ENCODE measurements around the gene EPB41L2.
"Not testable (repeated sequence)": the region's sequence is repeated elsewhere in the genome, so short reads cannot be mapped to it uniquely, and the experiment has no call there.

Gene EPB41L2

DNA sequence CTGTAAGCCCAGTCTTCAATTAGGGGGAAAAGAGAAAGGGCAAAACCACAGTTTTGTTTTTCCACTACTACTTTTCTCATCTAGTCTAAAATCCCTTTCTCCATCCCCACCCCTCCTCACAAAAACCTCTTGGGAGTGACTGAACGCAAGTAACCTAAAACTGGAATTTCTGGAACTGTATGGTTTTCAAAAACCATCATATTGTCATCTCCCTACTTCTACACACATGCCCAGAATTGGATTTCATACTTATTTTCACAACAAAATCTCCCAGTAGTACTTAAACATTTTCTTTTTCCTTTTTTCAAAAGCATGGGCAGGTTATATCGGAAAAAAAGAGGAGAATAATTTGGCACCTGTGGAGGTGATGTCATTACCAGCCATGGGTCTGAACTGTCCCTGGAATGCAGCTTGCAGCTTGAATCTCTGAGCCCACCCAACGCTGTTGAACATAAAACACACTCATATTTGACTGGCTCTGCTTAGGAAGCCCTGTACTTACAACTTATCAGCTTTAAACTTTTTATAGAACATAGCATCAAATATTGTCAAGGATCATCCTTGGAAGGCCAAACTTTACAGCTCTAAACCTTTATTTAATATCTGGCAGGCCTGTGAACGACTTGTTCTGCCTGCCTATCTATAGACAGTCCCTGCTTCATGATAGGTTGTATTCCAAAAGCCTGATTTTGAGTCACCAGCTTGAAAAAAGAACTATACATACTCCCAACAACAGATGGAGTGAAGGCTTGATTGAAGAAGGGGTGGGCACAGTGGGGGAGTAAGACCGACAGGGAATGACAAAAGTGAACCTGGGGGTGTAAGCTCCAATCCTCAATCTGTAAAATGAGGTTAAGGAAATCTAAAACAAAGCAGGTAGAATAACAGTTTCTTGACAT is 59.3 kb downstream of the EPB41L2 start:
- no peak for DNase-seq (ENCODE audit: low read depth)

DNA sequence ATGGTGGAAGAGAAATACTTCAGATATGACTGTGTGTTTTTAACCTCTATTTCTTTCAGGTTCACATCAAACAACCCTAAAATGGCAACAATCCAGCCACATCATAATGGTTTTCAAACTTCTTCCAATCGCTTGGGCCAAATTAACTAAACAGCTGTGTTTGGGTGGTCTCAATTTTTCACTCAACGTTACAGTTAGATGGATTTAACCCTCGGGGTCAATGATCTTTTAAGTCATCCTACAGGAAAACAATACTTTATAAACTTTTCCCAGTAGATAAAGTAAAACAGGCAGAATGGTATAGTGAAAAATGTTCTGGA is 60.4 kb downstream of the EPB41L2 start:
- DNase-seq (ENCODE audit: low read depth): no peak

- DNase-seq (ENCODE audit: low read depth): no peak
These were observed 60.9 kb downstream of the EPB41L2 start for GRCh38 chr6:131001945-131002660.

- DNase-seq (ENCODE audit: low read depth): no peak
These were observed 61.8 kb downstream of the EPB41L2 start for GRCh38 chr6:131001111-131001736.

- no peak for DNase-seq (ENCODE audit: low read depth)
These were observed 62.5 kb downstream of the EPB41L2 start for GRCh38 chr6:131000544-131000943.

DNA sequence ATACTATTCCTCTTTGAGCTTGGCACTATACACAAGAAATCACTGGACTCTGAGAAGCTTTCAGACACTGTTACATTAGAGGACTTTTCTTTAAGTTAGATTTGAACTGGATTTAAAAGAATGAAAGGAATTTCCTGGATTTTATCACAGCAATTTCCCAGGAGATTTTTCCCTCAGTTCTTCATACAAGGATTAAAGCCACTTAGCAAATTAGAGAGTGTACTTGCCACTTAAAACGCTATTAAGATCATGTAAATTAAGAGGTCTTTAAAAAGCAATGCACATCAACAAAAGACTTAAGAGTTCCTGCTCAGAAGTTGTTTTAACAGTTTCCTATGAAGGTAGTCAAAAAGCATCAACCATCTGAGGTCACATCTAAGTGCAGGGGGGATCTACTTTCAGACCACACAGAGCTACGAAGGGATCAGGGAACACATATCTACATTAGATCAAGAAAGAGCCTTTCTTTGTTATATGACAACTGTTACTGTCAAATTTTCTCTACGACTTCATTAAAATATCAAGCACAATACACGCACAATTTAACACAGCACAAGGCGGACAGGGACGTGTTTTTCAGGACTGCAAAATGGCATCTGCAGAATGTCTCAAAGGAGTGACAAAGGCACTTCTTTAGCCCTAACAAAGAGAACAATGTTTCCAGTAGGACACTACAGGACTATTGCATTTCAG is 65.8 kb downstream of the EPB41L2 start:
- no peak for DNase-seq (ENCODE audit: low read depth)

DNA sequence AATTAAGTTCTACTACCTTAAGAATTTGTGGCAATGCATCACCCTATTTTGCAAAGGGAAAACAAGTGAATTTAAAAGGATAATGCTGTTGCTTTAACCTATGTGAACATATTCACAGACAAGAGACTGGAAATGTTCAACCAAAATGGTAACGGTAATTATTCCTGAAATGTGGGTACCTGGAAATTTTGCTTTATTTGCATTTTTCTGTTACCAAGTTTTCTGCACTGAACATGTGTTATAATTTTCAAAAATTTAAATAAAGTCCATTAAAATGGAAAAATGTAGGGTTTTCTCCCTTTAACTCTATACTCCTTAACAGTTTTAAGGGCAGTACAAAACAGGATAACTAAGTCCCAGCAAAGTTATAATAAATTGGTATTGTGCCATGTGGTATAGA is 66.4 kb downstream of the EPB41L2 start:
- DNase-seq (ENCODE audit: low read depth): no peak

DNA sequence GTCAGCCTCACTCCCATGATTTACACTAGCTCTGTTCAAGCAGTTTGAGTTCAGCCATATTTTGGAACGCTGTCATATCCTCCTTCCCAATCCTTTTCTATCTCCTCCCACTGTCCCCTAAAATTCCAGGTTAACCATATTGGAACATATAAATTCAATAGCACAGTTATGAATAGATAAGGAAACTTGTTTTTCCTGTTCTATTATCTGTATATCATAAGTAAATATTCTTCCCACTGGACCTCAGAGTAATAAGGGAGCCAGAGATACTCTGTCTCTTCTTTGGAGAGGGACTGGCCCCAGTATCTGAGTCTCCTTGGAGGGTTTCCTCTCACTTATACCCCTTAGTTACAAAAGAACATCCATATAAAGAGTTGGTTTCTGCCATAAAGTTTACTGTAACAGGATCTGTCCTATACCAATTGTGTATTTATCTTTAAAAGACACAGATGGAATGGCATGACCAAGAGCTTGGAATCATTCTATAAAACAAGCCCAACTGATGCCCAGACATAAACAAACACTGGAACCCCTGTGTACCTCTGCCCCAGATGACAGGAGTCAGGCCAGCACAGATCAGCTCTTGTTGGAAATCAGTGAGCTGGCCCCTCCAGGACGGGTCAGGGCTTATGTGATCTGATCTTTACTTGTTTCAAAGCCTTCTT is 67.1 kb downstream of the EPB41L2 start:
- DNase-seq (ENCODE audit: low read depth): no peak

DNA sequence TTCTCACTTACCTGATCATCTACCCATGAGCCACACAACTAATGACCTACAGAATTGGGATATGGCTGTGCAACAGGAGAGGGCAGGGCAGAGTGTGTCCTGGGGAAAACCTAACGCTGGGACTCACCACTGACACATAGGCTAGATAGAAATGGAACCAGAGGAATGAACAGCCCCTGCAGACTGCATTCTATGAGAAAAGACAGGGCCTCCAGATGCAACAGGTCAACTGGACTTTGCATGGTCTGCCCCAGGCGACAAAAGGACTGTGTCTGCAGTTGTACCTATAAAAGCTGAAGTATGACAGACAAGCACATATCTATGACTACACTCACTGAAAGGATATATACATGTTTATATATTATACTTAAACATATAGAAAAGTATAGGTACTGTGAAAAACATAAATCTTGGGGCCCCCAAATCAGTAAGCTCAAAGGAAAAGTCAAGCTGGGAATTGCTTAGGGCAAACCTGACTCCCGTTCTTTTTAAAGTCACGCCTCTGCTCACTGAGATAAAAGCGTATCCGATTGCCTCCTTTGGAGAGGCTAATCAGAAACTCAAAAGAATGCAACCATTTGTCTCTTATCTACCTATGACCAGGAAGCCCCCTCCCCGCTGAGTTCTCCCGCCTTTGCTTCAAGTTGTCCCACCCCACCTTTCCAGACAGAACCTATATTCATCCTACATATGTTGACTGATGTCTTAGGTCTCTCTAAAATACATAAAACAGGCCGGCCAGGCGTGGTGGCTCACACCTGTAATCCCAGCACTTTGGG is 68.5 kb downstream of the EPB41L2 start:
- no peak for DNase-seq (ENCODE audit: low read depth)

DNA sequence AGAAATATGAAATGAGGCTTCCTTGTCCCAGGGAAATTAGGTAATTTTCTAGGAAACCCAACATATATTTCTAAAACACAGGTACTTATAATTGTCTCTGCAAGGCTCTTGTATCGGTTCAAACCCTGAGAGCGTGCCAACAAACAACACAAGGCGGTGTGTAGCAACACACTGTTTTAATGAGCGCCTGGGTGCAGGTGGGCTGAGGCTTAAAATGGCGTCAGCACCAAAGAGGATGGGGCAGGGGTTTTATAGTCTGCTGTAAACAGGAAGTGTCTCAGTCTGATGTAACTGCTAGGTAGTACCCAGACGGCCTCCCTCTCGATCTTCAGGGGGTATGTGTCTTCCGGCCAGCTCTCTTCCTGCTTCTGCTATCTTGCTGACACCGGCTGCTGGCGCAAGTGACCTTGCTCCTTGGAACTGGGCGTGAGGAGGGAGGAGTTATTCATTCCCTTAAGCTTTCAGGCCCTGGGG is 69.7 kb downstream of the EPB41L2 start:
- DNase-seq (ENCODE audit: low read depth): no peak

- no peak for DNase-seq (ENCODE audit: low read depth)
These were observed 71.5 kb downstream of the EPB41L2 start for GRCh38 chr6:130991422-130992137.

DNA sequence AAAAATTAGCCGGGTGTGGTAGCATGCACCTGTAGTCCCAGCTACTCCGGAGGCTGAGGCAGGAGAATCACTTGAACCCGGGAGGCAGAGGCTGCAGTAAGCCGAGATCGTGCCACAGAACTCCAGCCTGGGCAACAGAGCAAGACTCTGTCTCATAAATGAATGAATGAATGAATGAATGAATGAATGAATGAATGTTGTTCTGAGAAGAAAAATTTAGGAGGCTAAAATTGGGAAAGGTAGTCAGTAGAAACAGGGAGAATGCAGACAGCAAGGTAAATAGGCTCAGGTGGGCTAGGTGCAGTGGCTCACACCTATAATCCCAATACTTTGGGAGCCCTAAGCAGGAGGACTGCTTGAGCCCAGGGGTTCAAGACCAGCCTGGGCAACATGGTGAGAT is 75.5 kb downstream of the EPB41L2 start:
- not testable (repeated sequence) for DNase-seq (ENCODE audit: low read depth)

DNA sequence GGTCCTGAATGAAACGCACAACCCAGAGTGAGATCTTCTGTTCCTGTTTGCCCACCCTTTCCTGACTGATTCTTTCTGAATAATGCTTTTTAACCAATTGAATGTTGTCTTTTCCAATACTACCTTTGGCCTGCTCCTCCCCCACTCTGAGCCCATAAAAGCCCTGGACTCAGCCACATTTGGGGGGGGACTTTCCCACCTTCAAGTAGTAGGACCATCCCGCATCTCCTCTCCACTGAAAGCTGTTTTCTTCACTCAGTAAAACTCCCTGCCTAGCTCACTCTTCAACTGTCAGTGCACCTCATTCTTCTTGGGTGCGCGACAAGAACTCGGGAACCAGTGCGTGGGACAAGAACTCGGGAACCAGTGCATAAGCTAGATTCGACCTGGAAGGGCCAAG is 77.9 kb downstream of the EPB41L2 start:
- DNase-seq (ENCODE audit: low read depth): no peak

- DNase-seq (ENCODE audit: low read depth): no peak
These were observed 80.0 kb downstream of the EPB41L2 start for GRCh38 chr6:130982941-130983456.

GRCh38 chr6:130982135-130982534 is 80.9 kb downstream of the EPB41L2 start:
- no peak for DNase-seq (ENCODE audit: low read depth)

DNA sequence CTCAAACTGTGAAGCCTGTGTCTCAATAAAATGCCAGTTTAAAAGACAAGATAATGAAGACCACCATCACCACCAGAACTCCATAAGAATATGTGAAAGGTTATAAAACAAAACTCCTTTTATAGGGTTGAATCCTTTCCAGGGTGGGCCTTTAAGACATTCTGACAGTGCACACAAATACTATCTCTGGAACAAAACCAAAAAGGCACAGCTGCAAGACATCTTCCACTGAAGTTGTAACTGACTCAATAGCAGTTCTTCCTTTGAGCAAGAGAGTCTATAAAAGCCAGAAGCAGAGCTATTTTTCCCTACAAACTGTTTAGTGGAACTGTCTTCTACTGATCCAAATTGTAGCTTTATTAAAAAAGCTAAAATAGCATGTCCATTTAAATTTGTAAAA is 81.6 kb downstream of the EPB41L2 start:
- DNase-seq (ENCODE audit: low read depth): no peak

DNA sequence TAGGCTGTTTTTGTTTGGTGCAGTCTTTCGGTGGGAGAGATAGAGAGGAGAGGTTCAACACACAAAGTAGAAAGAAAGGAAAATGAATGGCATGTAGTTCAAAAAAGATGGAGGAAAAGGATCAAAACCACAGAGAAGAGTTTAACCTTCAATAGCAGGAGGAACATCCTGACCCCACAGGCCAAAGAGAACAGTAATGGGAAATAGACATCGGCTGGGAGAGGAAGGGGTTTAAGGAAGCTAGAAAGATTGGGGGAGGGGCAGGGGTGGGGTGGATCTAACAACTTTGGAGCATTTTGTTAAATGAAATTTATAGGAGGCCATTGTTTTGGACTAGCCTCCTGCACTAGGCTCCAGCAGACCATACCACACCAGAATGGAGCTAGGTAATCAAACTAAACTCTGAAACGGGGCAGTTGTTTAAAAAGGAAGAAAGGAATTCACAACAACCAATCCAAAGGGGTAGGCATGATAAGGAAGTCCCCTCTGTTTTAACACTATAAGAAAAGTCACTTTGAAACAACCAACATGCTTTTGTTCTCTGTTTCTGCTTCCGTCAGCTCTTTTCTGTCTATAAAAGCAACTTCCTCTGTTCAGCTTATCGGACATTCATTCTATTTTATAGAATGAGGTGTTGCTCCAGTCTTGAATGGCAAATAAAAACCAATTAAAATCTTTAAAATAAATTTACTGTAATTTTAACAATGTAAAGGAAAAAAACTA is 82.6 kb downstream of the EPB41L2 start:
- no peak for DNase-seq (ENCODE audit: low read depth)

DNA sequence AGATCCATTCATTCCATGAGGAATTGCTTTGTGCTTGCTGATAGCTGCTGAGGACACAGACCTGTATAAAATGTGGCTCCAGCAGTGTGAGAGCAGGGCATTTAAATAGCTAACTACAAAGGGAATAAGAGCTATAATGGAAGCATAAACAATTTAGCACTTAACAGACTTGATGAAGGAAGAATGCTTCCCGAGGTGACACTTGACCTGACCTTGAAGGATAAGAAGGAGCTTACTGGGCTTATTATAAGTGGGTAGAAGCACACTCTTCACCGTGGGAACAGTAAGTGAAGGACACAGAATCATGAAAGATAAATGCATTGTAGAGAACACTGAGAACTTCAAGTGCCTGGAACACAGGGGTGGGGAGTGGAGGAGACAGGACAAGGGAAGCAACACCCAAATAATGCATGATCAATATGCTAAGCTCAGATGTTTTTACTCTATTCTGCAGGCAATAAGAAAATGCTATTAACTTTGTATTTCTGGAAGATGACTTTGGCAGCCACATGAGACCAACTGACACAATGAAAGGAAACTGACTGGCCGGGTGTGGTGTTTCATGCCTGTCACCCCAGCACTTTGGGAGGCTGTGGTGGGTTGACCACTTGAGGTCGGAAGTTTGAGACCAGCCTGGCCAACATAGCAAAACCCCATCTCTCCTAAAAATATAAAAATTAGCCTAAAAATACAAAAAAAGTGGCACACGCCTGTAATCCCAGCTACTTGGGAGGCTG is 84.2 kb downstream of the EPB41L2 start:
- DNase-seq (ENCODE audit: low read depth): no peak

- DNase-seq (ENCODE audit: low read depth): no peak
These were observed 84.9 kb downstream of the EPB41L2 start for GRCh38 chr6:130978180-130978579.
